Ecto neural progenitor cell (in vitro differentiated cells): ENCODE data around the gene TBC1D14.
"Not testable (repeated sequence)": the region's sequence is repeated elsewhere in the genome, so short reads cannot be mapped to it uniquely, and the experiment has no call there.

Source experiments
- DNase-seq: peaks from one replicate; pipeline ENCODE4 v3.0.0-alpha.2; 2018; ENCODE audit warnings: low spot score

Gene TBC1D14

DNA sequence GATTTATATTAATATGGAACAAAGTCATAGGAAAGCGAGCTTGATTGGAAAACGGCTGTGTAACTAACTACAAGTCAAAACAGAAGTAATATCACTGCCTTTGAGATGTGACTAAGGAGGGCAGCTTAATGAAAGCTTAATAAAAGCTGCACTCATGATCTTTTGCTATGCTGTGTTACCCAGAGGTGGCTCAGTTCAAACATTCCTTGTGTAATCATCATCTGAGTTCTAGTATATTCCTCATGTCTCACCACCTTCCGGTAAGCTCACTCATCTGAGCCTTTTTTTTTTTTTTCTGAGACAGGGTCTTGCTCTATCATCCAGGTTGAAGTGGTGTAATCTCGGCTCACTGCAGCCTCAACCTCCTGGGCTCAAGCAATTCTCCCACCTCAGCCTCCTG, 153.2 kb downstream of the TBC1D14 start:
- no peak for DNase-seq

DNA sequence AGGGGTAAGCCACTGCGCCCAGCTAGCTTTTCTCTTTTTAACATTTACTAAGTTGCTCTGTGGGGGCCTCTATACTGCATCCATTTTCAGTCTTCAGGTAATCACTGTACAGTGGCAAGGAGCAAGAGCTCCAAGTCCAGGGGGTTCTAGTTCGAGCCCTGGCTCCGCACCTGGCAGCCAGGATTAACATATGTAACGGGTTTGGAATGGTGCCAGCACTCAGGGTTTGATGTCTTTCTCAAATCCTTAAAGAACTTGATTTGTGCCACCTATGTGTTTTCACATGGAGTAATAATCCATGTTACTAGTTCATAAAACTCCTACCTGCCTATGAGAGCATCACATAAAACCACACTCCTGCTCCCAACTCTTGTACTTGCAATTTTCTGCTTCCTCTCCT, 153.7 kb downstream of the TBC1D14 start:
- no peak for DNase-seq

- DNase-seq = no peak
Observed at GRCh38 chr4:7066006-7066405, 156.4 kb downstream of the TBC1D14 start.

- DNase-seq = no peak
Observed at GRCh38 chr4:7066493-7066892, 156.9 kb downstream of the TBC1D14 start.

DNA sequence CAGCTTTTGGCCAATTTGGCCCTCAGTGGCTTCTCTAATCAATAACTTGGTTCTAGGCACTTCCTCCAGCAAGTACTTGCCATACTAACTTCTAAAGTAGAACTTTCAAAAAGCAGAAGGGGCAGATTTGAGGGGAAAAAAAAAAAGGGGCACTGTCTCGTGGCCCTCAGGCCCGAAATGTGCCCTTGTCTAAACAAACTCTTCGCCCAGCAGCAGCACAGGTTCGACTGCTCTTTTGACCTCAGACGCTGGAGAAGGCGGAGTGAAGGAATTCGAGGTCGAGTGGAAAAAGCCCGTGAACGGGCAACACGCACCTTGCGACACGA, 157.5 kb downstream of the TBC1D14 start:
- no peak for DNase-seq

DNA sequence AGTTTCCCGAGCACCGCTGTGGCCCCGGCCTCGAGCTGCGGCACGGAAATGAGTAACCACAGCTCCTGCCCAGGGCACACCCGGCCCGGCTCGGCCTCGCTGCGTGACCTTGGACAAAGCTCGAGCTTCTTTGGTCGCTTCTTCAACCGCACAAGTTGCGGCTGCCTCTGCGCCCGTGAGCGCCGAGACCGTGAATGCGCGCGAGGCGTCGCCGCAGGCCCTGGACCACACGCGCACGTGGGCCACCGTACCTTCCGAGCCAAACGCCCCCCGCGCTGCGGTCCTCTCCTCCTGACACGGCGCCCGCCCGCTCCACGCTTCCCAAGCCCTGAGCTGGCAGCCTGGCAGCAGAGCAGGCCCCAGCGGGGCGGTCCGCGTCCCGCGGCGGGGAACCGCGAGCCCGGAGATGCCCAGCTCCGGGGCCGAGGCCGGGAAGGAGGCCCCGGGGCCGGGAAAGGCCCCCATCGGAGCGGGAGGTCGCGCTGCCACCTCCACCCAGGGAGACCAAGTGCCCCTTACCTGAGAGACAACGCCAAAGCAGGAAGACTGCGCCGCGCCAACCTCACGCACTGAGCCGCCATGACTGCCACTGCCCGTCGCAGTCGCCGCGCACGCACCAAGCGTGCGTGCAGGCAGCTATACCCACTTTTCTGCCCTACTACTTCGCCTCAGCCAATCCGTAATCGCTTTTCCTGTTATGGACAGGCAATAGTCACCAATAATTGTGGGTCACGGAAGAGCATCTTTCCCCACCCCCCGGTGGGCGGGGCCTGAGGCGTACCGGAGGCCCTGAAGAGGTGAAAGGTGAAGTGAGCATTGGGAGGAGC, 158.0 kb downstream of the TBC1D14 start, which contains the start of gene GRPEL1:
TSS of gene GRPEL1 (minus strand) at position 613 of the 827 bp plus-strand sequence. CDS start at position 581, 32 bp downstream.
- DNase-seq = peak; percentile 99

- DNase-seq = no peak
Observed at GRCh38 chr4:7068279-7068842, 158.7 kb downstream of the TBC1D14 start.

GRCh38 chr4:7068883-7069282, 159.3 kb downstream of the TBC1D14 start:
- no peak for DNase-seq

GRCh38 chr4:7070729-7071511, 161.3 kb downstream of the TBC1D14 start:
- DNase-seq = peak; percentile 87

- DNase-seq = no peak
Observed at GRCh38 chr4:7073059-7073458, 163.4 kb downstream of the TBC1D14 start.

DNA sequence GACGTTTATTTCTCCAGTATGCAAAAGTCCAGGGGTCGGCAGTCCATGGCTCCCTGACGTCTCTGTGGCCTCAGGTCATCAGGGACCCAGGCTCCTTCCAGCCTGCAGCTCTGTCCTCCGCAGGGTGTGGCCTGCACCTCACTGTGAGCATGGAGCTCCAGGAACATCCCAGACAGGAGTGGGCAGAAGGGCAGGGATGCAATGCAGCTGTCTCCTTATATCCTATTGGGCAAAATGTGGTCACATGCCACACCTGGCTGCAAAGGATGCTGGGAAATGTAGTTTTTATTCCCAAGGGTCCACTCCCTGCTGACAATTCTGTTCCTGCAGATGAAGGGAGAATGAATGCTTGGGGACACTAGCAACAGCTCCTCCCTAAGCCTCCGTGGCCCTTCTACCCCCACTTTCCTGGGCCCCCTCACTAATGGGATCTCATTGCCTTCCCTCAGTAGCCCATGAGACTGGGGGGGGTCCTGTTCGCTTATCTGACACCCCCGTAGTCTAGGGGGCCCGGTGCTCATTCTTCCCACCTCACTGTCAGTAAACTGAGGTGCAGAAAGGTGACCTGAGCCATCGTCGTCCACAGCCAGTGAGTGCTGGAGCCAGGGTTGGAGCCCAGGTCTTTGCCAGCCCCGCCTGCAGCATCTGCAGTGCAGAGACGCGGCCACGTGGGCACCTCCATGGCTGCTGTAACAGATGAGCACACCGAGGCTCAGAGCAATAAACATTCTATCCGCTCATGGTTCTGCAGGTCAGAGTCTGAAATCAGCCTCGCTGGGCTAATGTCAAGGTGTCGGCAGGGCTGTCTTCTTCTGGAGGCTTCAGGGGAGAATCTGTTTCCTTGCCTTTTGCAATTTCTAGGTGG, 164.1 kb downstream of the TBC1D14 start:
- DNase-seq = peak; percentile 67

DNA sequence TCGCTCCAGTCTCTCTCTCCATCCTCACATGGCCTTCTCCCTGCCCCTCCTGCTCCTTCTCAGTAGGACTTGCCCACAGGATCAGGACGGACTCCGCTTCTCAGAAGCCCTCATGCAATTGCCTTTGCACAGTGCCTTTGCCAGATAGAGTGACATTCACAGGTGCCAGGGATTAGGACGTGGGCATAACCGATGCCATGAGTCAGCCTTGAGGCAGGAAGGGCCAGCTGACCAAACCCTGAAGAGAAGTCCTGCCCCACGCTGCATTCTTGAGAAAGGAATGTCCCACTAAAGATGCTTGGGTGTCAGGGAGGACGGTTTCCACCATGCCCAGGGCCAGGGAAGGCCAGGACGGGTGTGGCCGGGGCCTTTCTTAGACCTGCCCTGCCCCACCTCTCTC, 164.8 kb downstream of the TBC1D14 start:
- DNase-seq = no peak

DNA sequence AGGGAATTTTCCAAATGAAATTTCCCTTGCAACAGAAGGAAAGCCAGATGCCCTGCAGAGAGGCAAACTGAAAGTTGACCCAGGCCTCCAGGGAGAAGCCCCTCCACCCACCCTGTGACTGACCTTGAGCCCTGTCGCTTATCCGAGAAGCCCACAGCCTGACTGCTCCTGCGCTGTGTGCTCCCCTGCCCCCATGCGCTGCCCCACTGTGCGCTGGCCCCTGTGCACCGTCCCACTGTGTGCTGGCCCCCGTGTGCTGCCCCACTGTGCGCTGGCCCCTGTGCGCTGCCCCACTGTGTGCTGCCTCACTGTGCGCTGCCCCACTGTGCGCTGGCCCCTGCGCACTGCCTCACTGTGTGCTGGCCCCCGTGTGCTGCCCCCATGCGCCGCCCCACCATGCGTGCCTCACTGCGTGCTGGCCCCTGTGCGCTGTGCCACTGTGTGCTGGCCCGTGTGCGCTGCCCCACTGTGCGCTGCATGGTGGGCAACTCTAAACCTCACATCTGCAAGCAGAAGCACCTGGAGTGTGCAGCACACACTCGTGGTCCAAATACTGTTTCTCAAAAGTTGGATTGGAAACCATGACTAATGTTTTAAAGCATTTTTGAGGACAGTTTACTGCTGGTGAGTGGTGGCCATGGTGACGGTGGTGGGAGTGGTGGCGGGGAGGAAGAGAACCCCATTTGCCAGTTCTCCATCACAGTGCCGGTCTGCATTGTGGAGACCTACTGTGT, 166.5 kb downstream of the TBC1D14 start:
- no peak for DNase-seq

- no peak for DNase-seq
Observed at GRCh38 chr4:7076696-7077082, 167.1 kb downstream of the TBC1D14 start.

DNA sequence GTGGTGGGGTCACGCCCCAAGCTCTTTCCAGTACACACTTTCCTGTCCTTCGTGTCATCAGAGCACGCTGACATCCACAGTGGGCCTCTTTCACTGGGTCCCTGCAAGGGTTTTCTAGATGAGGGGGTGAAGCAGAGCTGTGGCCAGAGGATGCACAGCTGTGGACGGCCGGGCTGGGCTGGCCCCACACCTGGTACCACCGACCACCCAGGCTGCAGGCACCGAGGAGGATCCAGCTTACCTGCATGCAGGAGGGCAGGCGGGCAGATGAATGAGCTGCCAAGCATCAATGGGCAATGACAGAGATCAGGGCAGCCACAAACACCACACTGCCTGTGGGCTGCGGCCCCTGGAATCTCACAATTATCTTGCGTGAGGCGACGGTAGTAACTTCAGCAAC, 167.7 kb downstream of the TBC1D14 start:
- DNase-seq = no peak

DNA sequence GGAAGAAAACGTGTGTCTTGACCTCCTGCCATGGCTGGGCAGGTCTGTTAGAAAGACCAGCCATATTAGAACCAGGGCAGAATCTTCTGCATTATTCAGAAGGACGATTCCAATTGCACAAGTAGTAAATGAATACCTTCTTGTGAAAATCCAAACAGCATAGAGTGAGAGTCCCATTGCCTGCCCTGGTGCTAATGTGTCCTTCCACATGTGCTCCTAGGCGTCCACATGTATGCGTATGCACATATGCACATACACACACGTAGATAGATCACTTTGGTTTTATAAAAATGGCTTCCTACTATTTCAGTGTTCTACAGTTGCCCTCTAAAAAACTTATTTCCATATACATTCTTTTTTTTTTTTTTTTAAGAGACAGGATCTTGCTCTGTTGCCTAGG, 168.4 kb downstream of the TBC1D14 start:
- no peak for DNase-seq

- not testable (repeated sequence) for DNase-seq
Observed at GRCh38 chr4:7079483-7079882, 169.9 kb downstream of the TBC1D14 start.

- DNase-seq = not testable (repeated sequence)
Observed at GRCh38 chr4:7079909-7080308, 170.3 kb downstream of the TBC1D14 start.
